ENCODE measurements around the gene FBXO11.

The FBXO11 gene

DNA sequence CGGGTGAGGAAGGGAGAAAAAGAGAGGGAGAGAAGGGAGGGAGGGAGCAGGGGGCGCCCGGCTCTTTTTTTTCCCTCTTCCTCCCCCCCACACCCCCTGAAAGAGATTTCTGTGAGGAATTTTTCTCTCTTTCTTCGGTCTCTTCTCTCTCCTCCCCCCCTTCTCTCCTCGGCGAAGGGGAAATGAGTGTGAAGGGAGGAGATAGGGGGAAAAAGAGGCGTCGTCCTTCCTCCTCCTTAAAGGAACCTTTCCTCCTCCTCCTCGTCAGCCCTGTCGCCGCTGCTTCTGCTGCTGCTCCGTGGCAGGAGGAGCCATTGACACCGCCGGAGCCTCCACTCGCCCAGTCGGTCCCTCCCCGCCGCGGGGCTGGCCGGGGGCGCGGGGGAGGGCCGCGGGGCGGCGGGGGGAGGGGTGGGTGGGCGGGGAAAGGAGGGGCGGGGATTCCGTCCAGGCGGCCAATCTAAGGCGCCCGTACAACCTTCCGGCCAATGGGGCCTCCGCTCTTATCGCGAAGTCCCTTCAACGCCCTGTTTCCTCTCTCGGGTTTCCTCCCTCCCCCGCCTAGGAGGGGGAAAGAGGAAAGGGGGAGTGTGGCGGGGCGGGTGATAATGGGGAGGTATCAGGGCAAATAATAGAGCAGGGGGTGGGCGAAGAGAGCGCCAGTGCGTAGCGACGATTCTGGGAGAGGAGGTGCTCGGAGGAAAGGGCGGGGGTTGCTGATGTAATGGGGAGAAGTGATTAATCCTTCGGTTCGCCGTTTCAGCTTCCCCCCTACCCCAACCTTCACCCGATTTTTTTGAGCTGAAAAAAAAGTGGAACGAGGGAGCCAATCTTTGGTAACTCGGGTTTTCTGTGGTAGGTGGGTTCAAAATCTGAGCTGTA, at the start of gene FBXO11:
Gene FBXO11 (minus strand): TSS at position 342 of the 882 bp plus-strand sequence. CDS start 778 bp downstream, outside the sequence.
- no peaks in the 10 kb centered on the region for H3K9me3 ChIP-seq (ENCODE audit: control insufficient read depth in 5 of 5, low read length in 5 of 5)
- H3K27me3 ChIP-seq (ENCODE audit: control insufficient read depth in 5 of 5, insufficient read depth in 4 of 5, low read length in 5 of 5) = no peaks in the 10 kb centered on the region
- no peaks in the 10 kb centered on the region for H3K36me3 ChIP-seq (ENCODE audit: control insufficient read depth in 5 of 5, insufficient read depth in 5 of 5, low read length in 5 of 5)
- H3K27ac ChIP-seq (ENCODE audit: low read depth, low read length) = peak within 1 kb of the TSS; percentile 95
- peak within 1 kb of the TSS; percentile 74 to 92 (median 90) for H3K4me3 ChIP-seq (ENCODE audit: low read depth in 1 of 5, low read length in 5 of 5)
- peaks cover 0 to 31% (median 27%) of the 10 kb centered on the region in 5 donors for H3K4me1 ChIP-seq (ENCODE audit: control insufficient read depth in 5 of 5, insufficient read depth in 5 of 5, low read length in 5 of 5)
- H3K9ac ChIP-seq (ENCODE audit: low read length in 5 of 5) = peak within 1 kb of the TSS; percentile 1 to 93 (median 86)

DNA sequence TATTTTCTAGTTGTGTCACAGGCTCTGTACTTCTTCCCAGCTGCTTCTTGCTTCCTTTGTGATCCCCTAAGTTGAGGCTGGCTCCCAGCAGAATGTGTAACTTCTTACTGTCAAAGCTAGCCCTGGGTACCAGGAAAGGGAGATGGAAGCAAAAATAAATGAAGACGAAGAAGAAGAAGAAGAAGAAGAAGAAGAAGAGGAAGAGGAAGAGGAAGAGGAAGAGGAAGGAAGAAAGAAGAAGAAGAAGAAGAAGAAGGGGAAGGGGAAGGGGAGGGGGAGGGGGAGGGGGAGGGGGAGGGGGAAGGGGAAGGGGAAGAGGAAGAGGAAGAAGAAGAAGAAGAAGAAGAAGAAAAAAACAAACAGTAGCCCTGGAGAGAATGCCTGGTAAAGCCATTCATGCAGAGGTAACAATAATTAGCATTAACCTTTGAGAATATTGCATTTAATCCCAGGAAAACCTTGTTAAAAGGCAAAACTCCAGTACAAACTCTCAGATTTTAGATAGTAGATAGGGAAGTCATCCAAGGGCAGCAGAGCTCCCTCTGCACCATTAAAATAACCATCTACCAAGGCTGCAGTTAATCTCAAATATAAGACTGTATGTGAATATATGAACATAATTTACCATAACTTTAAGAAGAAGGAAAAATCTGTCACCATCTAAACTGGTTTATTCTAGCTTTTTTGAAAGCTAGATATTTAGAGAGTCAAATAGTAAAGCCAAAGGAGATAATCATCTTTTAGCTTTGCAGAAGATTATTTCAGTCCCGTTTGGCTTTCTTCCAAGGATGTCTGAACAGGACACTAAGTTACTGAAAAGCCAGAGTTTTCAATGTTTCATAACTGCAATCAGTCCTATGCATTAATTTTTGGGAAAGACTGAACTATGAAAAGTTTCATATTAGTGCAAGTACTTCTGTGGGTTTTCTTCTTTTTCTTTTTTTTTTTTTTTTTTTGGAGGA, 44.3 kb upstream of the FBXO11 start:
- no peaks in the 10 kb centered on the region for H3K36me3 ChIP-seq (ENCODE audit: control insufficient read depth in 5 of 5, insufficient read depth in 5 of 5, low read length in 5 of 5)
- H3K4me3 ChIP-seq (ENCODE audit: low read depth in 1 of 5, low read length in 5 of 5) = no peak overlapping the region
- no peak overlapping the region for H3K27ac ChIP-seq (ENCODE audit: low read depth, low read length)
- peaks cover 0 to 10% (median 0%) of the 10 kb centered on the region in 5 donors for H3K4me1 ChIP-seq (ENCODE audit: control insufficient read depth in 5 of 5, insufficient read depth in 5 of 5, low read length in 5 of 5)
- no peaks in the 10 kb centered on the region for H3K27me3 ChIP-seq (ENCODE audit: control insufficient read depth in 5 of 5, insufficient read depth in 4 of 5, low read length in 5 of 5)
- H3K9me3 ChIP-seq (ENCODE audit: control insufficient read depth in 5 of 5, low read length in 5 of 5) = no peaks in the 10 kb centered on the region
- no peak overlapping the region for H3K9ac ChIP-seq (ENCODE audit: low read length in 5 of 5)

DNA sequence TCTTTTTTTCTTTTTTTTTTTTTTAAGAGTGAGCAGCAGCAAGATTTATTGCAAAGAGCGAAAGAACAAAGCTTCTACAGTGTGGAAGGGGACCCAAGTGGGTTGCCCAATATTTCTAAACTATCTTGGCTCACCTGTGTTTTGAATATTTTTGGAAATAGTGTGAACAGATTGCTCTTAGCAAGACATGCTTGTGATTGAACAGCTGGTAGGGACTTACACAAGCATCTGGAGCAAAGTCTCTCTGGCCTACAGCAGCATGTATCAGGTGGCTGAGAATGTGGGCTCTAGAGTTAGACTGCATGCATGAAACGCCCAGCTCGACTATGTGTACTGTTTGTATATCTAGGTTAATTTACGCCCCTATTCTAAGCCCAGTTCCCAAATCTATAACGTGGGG, 40.3 kb upstream of the FBXO11 start:
- H3K27me3 ChIP-seq (ENCODE audit: control insufficient read depth in 5 of 5, insufficient read depth in 4 of 5, low read length in 5 of 5) = no peaks in the 10 kb centered on the region
- H3K9me3 ChIP-seq (ENCODE audit: control insufficient read depth in 5 of 5, low read length in 5 of 5) = no peaks in the 10 kb centered on the region
- H3K4me3 ChIP-seq (ENCODE audit: low read depth in 1 of 5, low read length in 5 of 5) = no peak overlapping the region
- no peak overlapping the region for H3K9ac ChIP-seq (ENCODE audit: low read length in 5 of 5)
- no peak overlapping the region for H3K27ac ChIP-seq (ENCODE audit: low read depth, low read length)
- no peaks in the 10 kb centered on the region for H3K36me3 ChIP-seq (ENCODE audit: control insufficient read depth in 5 of 5, insufficient read depth in 5 of 5, low read length in 5 of 5)
- H3K4me1 ChIP-seq (ENCODE audit: control insufficient read depth in 5 of 5, insufficient read depth in 5 of 5, low read length in 5 of 5) = peaks cover 0 to 10% (median 0%) of the 10 kb centered on the region in 5 donors

DNA sequence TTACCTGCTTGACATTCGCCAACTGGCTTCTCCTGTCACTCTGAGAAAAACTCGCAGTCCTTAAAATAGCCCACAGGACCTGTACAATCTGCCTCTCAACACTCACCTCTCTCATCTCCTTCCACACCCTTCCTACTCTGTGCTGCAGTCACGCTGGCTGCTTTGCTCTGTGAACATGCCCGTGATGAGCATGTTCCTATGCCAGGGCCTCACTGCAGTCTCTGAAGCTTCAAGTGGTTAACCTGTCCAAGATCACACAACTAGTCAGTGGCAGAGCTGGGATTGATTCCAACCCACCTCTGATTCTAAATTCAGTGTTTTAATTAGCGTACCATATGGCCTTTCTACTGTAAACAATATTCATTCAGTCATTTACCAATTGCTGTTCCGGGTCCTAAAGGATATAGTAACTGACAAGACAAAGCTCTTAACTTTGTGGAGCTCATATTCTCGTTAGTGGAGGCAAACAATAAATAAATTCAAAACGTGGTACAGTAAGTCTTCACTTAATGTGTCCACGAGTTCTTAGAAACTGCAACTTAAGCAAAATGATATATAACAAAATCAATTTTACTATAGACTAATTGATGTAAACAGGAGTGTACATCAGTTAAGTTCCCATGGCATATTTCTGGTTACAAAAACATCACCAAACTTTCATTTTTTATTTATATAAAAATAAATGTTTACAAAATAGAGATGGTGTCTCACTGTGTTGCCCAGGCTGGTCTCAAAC, 38.9 kb upstream of the FBXO11 start:
- Histone ChIP-seq H3K4me3 (ENCODE audit: low read depth in 1 of 5, low read length in 5 of 5) (no peak overlapping the region), H3K36me3 (ENCODE audit: control insufficient read depth in 5 of 5, insufficient read depth in 5 of 5, low read length in 5 of 5) (no peaks in the 10 kb centered on the region), H3K27ac (ENCODE audit: low read depth, low read length) (no peak overlapping the region), H3K4me1 (ENCODE audit: control insufficient read depth in 5 of 5, insufficient read depth in 5 of 5, low read length in 5 of 5) (peaks cover 0 to 10% (median 0%) of the 10 kb centered on the region in 5 donors), H3K9me3 (ENCODE audit: control insufficient read depth in 5 of 5, low read length in 5 of 5) (no peaks in the 10 kb centered on the region), H3K27me3 (ENCODE audit: control insufficient read depth in 5 of 5, insufficient read depth in 4 of 5, low read length in 5 of 5) (no peaks in the 10 kb centered on the region), H3K9ac (ENCODE audit: low read length in 5 of 5) (no peak overlapping the region)

DNA sequence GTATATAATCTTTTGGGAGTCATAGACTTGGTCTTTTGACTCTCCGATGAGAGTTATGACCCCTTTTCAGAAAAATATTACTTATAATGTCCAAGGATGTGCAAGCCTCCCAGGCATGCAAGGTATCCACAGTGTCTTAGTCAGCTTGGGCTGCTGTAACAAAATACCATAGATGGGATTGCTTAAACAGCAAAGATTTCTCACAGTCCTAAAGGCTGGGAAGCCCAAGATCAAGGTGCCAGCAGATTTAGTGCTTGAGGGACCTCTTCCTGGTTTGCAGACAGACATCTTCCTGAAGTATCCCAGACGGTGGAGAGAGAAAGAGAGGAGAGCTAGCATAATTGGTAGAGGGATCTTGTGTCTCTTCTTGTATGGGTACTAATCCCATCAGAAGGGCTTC, 35.6 kb upstream of the FBXO11 start:
- H3K27me3 ChIP-seq (ENCODE audit: control insufficient read depth in 5 of 5, insufficient read depth in 4 of 5, low read length in 5 of 5) = no peaks in the 10 kb centered on the region
- no peak overlapping the region for H3K9ac ChIP-seq (ENCODE audit: low read length in 5 of 5)
- peaks cover 0 to 10% (median 0%) of the 10 kb centered on the region in 5 donors for H3K4me1 ChIP-seq (ENCODE audit: control insufficient read depth in 5 of 5, insufficient read depth in 5 of 5, low read length in 5 of 5)
- H3K36me3 ChIP-seq (ENCODE audit: control insufficient read depth in 5 of 5, insufficient read depth in 5 of 5, low read length in 5 of 5) = no peaks in the 10 kb centered on the region
- H3K9me3 ChIP-seq (ENCODE audit: control insufficient read depth in 5 of 5, low read length in 5 of 5) = no peaks in the 10 kb centered on the region
- no peak overlapping the region for H3K4me3 ChIP-seq (ENCODE audit: low read depth in 1 of 5, low read length in 5 of 5)
- H3K27ac ChIP-seq (ENCODE audit: low read depth, low read length) = no peak overlapping the region

DNA sequence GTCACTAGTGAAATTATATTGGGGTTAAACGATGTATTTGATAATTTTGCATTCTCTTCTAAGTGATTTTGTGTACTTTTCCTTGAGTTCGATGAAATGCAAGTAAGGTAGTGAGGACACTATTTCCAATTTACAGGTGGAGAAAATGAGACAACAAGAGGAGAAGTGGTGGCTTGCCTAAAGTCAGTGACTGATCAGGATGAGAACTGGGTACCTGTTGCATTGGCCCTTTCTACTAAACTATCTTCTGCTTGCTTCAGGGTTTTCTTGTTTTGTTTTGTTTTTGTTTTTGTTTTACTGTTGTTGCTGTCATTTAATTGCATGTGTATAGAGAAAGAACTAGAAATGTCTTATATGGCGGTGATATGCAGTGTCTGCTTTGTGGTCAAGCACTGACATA, 31.4 kb upstream of the FBXO11 start:
- H3K27me3 ChIP-seq (ENCODE audit: control insufficient read depth in 5 of 5, insufficient read depth in 4 of 5, low read length in 5 of 5) = no peaks in the 10 kb centered on the region
- H3K9me3 ChIP-seq (ENCODE audit: control insufficient read depth in 5 of 5, low read length in 5 of 5) = no peaks in the 10 kb centered on the region
- no peak overlapping the region for H3K9ac ChIP-seq (ENCODE audit: low read length in 5 of 5)
- H3K4me1 ChIP-seq (ENCODE audit: control insufficient read depth in 5 of 5, insufficient read depth in 5 of 5, low read length in 5 of 5) = no peaks in the 10 kb centered on the region
- H3K4me3 ChIP-seq (ENCODE audit: low read depth in 1 of 5, low read length in 5 of 5) = no peak overlapping the region
- H3K27ac ChIP-seq (ENCODE audit: low read depth, low read length) = no peak overlapping the region
- H3K36me3 ChIP-seq (ENCODE audit: control insufficient read depth in 5 of 5, insufficient read depth in 5 of 5, low read length in 5 of 5) = no peaks in the 10 kb centered on the region

DNA sequence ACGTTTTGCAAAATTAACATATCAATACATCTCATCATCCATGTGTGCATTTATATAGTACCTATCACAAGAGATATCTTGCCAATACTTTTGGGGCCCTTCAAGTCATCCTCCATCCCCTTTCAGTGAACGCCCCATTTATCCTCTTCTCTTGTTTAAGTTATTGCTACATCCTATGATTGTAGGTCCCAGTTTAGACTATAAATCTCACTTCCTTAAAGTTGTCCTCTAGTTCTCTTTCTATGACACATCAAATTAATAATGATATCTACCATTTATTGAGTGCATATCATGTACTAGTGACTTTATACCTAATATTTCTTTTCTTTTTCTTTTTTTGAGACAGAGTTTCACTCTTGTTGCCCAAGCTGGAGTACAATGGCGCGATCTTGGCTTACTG, 28.8 kb upstream of the FBXO11 start:
- no peaks in the 10 kb centered on the region for H3K4me1 ChIP-seq (ENCODE audit: control insufficient read depth in 5 of 5, insufficient read depth in 5 of 5, low read length in 5 of 5)
- no peak overlapping the region for H3K4me3 ChIP-seq (ENCODE audit: low read depth in 1 of 5, low read length in 5 of 5)
- no peaks in the 10 kb centered on the region for H3K27me3 ChIP-seq (ENCODE audit: control insufficient read depth in 5 of 5, insufficient read depth in 4 of 5, low read length in 5 of 5)
- H3K36me3 ChIP-seq (ENCODE audit: control insufficient read depth in 5 of 5, insufficient read depth in 5 of 5, low read length in 5 of 5) = no peaks in the 10 kb centered on the region
- H3K9me3 ChIP-seq (ENCODE audit: control insufficient read depth in 5 of 5, low read length in 5 of 5) = no peaks in the 10 kb centered on the region
- no peak overlapping the region for H3K9ac ChIP-seq (ENCODE audit: low read length in 5 of 5)
- H3K27ac ChIP-seq (ENCODE audit: low read depth, low read length) = no peak overlapping the region

DNA sequence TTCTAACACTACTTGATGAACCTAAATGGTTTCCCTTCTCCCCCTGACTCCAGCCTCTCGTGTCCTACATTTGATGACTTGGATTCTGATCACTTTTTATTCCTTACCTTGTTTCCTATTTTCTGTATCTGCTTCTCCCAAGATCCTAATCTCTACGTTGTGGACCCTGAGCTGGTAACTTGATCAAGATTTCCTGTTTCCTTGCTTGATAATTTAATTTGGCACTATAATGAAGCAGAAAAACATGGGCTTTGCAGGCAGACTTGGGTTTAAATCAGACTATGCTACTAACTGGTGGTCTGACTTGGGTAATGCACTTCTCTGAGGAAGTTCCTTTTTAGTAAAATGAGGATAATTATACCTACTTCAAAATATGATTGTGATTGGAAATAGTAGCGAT, 11.7 kb upstream of the FBXO11 start:
- H3K4me1 ChIP-seq (ENCODE audit: control insufficient read depth in 5 of 5, insufficient read depth in 5 of 5, low read length in 5 of 5) = no peaks in the 10 kb centered on the region
- no peak overlapping the region for H3K9ac ChIP-seq (ENCODE audit: low read length in 5 of 5)
- no peak overlapping the region for H3K27ac ChIP-seq (ENCODE audit: low read depth, low read length)
- H3K4me3 ChIP-seq (ENCODE audit: low read depth in 1 of 5, low read length in 5 of 5) = no peak overlapping the region
- H3K36me3 ChIP-seq (ENCODE audit: control insufficient read depth in 5 of 5, insufficient read depth in 5 of 5, low read length in 5 of 5) = no peaks in the 10 kb centered on the region
- no peaks in the 10 kb centered on the region for H3K27me3 ChIP-seq (ENCODE audit: control insufficient read depth in 5 of 5, insufficient read depth in 4 of 5, low read length in 5 of 5)
- no peaks in the 10 kb centered on the region for H3K9me3 ChIP-seq (ENCODE audit: control insufficient read depth in 5 of 5, low read length in 5 of 5)

DNA sequence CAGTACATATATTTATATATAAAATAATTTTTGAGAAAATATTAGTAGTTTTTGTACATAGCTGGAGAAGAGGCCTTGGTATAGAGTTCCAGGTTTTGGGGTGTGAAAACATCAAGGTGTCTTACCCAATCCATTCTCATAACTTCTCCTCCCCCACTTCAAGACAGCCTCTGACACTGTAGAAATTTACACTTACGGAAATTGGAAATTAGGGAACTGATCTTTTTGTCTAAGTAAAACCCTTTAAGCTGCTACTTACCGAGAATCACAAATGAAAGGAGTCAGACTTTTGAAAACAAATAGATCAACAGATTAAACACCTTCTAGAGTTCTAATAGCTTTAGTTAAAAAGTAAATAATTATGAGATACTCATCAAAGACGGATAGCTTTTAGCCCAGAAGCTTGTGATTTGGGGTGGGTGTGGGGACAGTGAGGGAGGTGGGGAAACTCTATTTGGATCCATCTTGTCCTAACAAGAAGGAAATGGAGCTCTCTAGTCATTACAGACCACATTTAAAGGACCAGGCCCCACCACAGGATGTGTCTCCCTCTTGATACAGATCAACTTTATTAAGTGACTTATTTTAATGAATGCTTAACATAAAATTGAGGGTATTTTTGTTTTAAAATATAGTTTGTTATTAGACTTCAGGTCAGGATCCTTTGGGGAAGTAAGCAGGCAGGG, 11.1 kb upstream of the FBXO11 start:
- Histone ChIP-seq H3K9me3 (ENCODE audit: control insufficient read depth in 5 of 5, low read length in 5 of 5) (no peaks in the 10 kb centered on the region), H3K9ac (ENCODE audit: low read length in 5 of 5) (no peak overlapping the region), H3K4me3 (ENCODE audit: low read depth in 1 of 5, low read length in 5 of 5) (no peak overlapping the region), H3K27ac (ENCODE audit: low read depth, low read length) (no peak overlapping the region), H3K4me1 (ENCODE audit: control insufficient read depth in 5 of 5, insufficient read depth in 5 of 5, low read length in 5 of 5) (no peaks in the 10 kb centered on the region), H3K36me3 (ENCODE audit: control insufficient read depth in 5 of 5, insufficient read depth in 5 of 5, low read length in 5 of 5) (no peaks in the 10 kb centered on the region), H3K27me3 (ENCODE audit: control insufficient read depth in 5 of 5, insufficient read depth in 4 of 5, low read length in 5 of 5) (no peaks in the 10 kb centered on the region)

Measured in subcutaneous abdominal adipose tissue (tissue), 5 donors.